CD14-positive monocyte (primary cell): Measurements from ENCODE around the gene RAI1. TPM values are rescaled to one million over a fixed set of nuclear protein-coding genes. Genes with fewer than 3 reads are reported as not detected.
A peak's percentile ranks its signal among the peaks of the same experiment; 100 is the strongest.

Source experiments
- DNase-seq, 3 donors: peaks; one replicate each; pipeline ENCODE4 v3.0.0-alpha.2; 2011 to 2022
- H2AFZ ChIP-seq: 2 replicates; pipeline ENCODE4 v1.6.0; 2012; ENCODE audit warnings: mild to moderate bottlenecking, low read depth, low read length, inconsistent platforms; ENCODE audit not compliant: insufficient read depth, poor library complexity, severe bottlenecking
- H3K27ac ChIP-seq, 2 donors: 1 replicate in 1 of 2; 2 replicates in 1 of 2; pipeline ENCODE4 v1.5.1; 2012 to 2013; ENCODE audit warnings: low read length in 2 of 2, control low read depth in 1 of 2, inconsistent platforms in 1 of 2, low read depth in 1 of 2, mild to moderate bottlenecking in 1 of 2
- H3K27me3 ChIP-seq, 2 donors: one replicate each; pipeline versions ENCODE4 v1.6.0 to v1.6.1; 2011 to 2013; ENCODE audit warnings: low read length in 2 of 2; ENCODE audit not compliant: control insufficient read depth in 2 of 2, insufficient read depth in 2 of 2
- H3K36me3 ChIP-seq, 2 donors: replicated peaks in 1 of 2; 1 replicate in 1 of 2; 2 replicates in 1 of 2; pipeline versions ENCODE4 v1.5.1 to v1.6.1; 2012 to 2013; ENCODE audit warnings: low read length in 2 of 2, control low read depth in 1 of 2, inconsistent platforms in 1 of 2, mild to moderate bottlenecking in 1 of 2; ENCODE audit not compliant: insufficient read depth in 2 of 2, control insufficient read depth in 1 of 2
- H3K4me1 ChIP-seq, 2 donors: 1 replicate in 1 of 2; 2 replicates in 1 of 2; pipeline versions ENCODE4 v1.5.1 to v1.6.1; 2012 to 2013; ENCODE audit warnings: low read length in 2 of 2, control low read depth in 1 of 2, inconsistent platforms in 1 of 2, mild to moderate bottlenecking in 1 of 2, moderate library complexity in 1 of 2; ENCODE audit not compliant: insufficient read depth in 2 of 2, control insufficient read depth in 1 of 2
- H3K4me2 ChIP-seq: replicated peaks from 2 replicates; pipeline ENCODE3; 2012; ENCODE audit warnings: low read length, moderate library complexity, mild to moderate bottlenecking; ENCODE audit not compliant: poor library complexity, severe bottlenecking; ENCODE audit errors: extremely low read depth
- H3K4me3 ChIP-seq, 3 experiments: fragments of 200-600 bp in 1 of 3; sonication (generic) in 1 of 3; replicated peaks in 1 of 3; 1 replicate in 2 of 3; 2 replicates in 1 of 3; pipeline ENCODE4 v1.5.1; 2011 to 2013; ENCODE audit warnings: low read length in 3 of 3, mild to moderate bottlenecking in 3 of 3, control low read depth in 2 of 3, low read depth in 2 of 3, inconsistent platforms in 1 of 3, moderate library complexity in 1 of 3
- H3K79me2 ChIP-seq: 2 replicates; pipeline ENCODE4 v1.6.0; 2012; ENCODE audit warnings: mild to moderate bottlenecking, control low read depth, inconsistent platforms, low read length, moderate library complexity; ENCODE audit not compliant: insufficient read depth
- H3K9ac ChIP-seq: 2 replicates; pipeline ENCODE4 v1.6.0; 2017; ENCODE audit warnings: low read length, mild to moderate bottlenecking; ENCODE audit not compliant: insufficient read depth, poor library complexity, severe bottlenecking
- H3K9me3 ChIP-seq, 2 donors: replicated peaks in 1 of 2; 1 replicate in 1 of 2; 2 replicates in 1 of 2; pipeline versions ENCODE4 v1.5.1 to v1.6.1; 2012 to 2013; ENCODE audit warnings: low read length in 2 of 2, control low read depth in 1 of 2; ENCODE audit not compliant: control insufficient read depth in 1 of 2, insufficient read depth in 1 of 2
- H4K20me1 ChIP-seq: 2 replicates; pipeline ENCODE4 v1.6.0; 2012; ENCODE audit warnings: mild to moderate bottlenecking, low read length, control low read depth, moderate library complexity; ENCODE audit not compliant: insufficient read depth
- H3K27ac Mint-ChIP-seq, 7 donors: one replicate each; pipeline ENCODE4 v1.8.0; 2020; ENCODE audit warnings: mild to moderate bottlenecking in 7 of 7, mixed read lengths in 7 of 7, moderate library complexity in 6 of 7, inconsistent platforms in 2 of 7
- H3K27me3 Mint-ChIP-seq, 3 donors: one replicate each; pipeline ENCODE4 v1.8.0; 2021 to 2022; ENCODE audit warnings: low read depth in 3 of 3, mild to moderate bottlenecking in 3 of 3, mixed read lengths in 3 of 3, moderate library complexity in 3 of 3, inconsistent platforms in 1 of 3
- H3K36me3 Mint-ChIP-seq, 2 donors: one replicate each; pipeline ENCODE4 v1.8.0; 2020; ENCODE audit warnings: mixed read lengths in 2 of 2, inconsistent platforms in 1 of 2, mild to moderate bottlenecking in 1 of 2
- H3K4me1 Mint-ChIP-seq: one replicate; pipeline ENCODE4 v1.8.0; 2020; ENCODE audit warnings: mild to moderate bottlenecking, mixed read lengths
- H3K4me3 Mint-ChIP-seq, 2 donors: one replicate each; pipeline ENCODE4 v1.8.0; 2020; ENCODE audit warnings: mild to moderate bottlenecking in 2 of 2, mixed read lengths in 2 of 2, moderate library complexity in 1 of 2
- H3K9me3 Mint-ChIP-seq, 7 donors: one replicate each; pipeline ENCODE4 v1.8.0; 2020 to 2022; ENCODE audit warnings: mixed read lengths in 7 of 7, mild to moderate bottlenecking in 6 of 7, moderate library complexity in 6 of 7, inconsistent platforms in 2 of 7
- CTCF ChIP-seq: fragments of 200-600 bp; IDR thresholded peaks from one replicate; pipeline ENCODE4 v1.8.0; 2022; ENCODE audit warnings: antibody characterized with exemption, mild to moderate bottlenecking
- WGBS: methylation state at CpG from one replicate; pipeline ENCODE4 v1.1.5; 2013; ENCODE audit warnings: missing lambda C conversion rate; ENCODE audit not compliant: insufficient coverage; 5-methylcytosine and 5-hydroxymethylcytosine counted together
- intact Hi-C, 2 donors: fragments of 100-400 bp; cut with micrococcal nuclease; formaldehyde crosslinking; loops; one replicate each; pipeline versions ENCODE4 v1.15.0 to v1.15.1; 2023
- polyA plus RNA-seq, 3 donors: library from polyadenylated mRNA; depleted of rRNA in 1 of 3; unstranded in 2 of 3; stranded (reverse) in 1 of 3; fragments of 300-500 nt in 2 of 3; fragments of >200 nt in 1 of 3; fragmentation: Illumina TruSeq in 2 of 3; gene quantifications; 1 replicate in 2 of 3; 2 replicates in 1 of 3; pipeline ENCODE4 v1.2.3, GENCODE V29; 2012 to 2021

Gene RAI1
- polyA plus RNA-seq, 3 donors = 0.89 to 4.4 (median 1.5) TPM

- TF ChIP-seq CTCF = no peak
- Histone ChIP-seq H3K9ac (no peak overlapping the region), H3K27me3 (no peaks in the 10 kb centered on the region), H3K4me3 (no peak overlapping the region), H2AFZ (no peak overlapping the region), H3K36me3 (peaks cover 43 to 46% of the 10 kb centered on the region in 2 donors), H3K27ac (no peak overlapping the region), H3K79me2 (no peaks in the 10 kb centered on the region), H3K9me3 (no peaks in the 10 kb centered on the region), H4K20me1 (peaks cover 60% of the 10 kb centered on the region), H3K4me1 (peaks cover 0 to 5% of the 10 kb centered on the region in 2 donors), H3K4me2 (no peak overlapping the region)
- Mint-ChIP-seq H3K4me3 (peak overlapping the region in 1 of 2 donors; percentile 59), H3K27me3 (peaks cover 4 to 6% (median 5%) of the 10 kb centered on the region in 3 donors), H3K4me1 (peaks cover 12% of the 10 kb centered on the region), H3K36me3 (peaks cover 27 to 42% of the 10 kb centered on the region in 2 donors), H3K27ac (peak overlapping the region in 2 of 7 donors; percentile 32 to 41), H3K9me3 (no peaks in the 10 kb centered on the region)
- 13% methylated on average over 26 of the region's 38 CpGs for whole genome bisulfite sequencing
- DNase-seq = peak in 1 of 3 donors; percentile 5
- intact Hi-C loops = no loop called here
Observed at GRCh38 chr17:17792551-17793377, 111.5 kb downstream of the RAI1 start.

- Histone ChIP-seq H3K36me3 (peaks cover 48 to 53% of the 10 kb centered on the region in 2 donors), H3K27me3 (no peaks in the 10 kb centered on the region), H3K4me1 (peaks cover 0 to 5% of the 10 kb centered on the region in 2 donors), H4K20me1 (peaks cover 52% of the 10 kb centered on the region), H2AFZ (no peak overlapping the region), H3K9ac (no peak overlapping the region), H3K27ac (no peak overlapping the region), H3K79me2 (no peaks in the 10 kb centered on the region), H3K9me3 (no peaks in the 10 kb centered on the region), H3K4me3 (no peak overlapping the region), H3K4me2 (no peak overlapping the region)
- H3K27me3 Mint-ChIP-seq = peaks cover 3 to 6% (median 5%) of the 10 kb centered on the region in 3 donors
- H3K4me3 Mint-ChIP-seq = no peak overlapping the region
- no peak for DNase-seq
- WGBS = 96% methylated on average over 29 of the region's 30 CpGs
- peaks cover 12% of the 10 kb centered on the region for H3K4me1 Mint-ChIP-seq
- H3K36me3 Mint-ChIP-seq = peaks cover 28 to 46% of the 10 kb centered on the region in 2 donors
- no peak for TF ChIP-seq CTCF
- peak overlapping the region in 1 of 7 donors; percentile 50 for H3K27ac Mint-ChIP-seq
- intact Hi-C loops = no loop called here
- no peaks in the 10 kb centered on the region for H3K9me3 Mint-ChIP-seq
Observed at GRCh38 chr17:17793378-17794214, 112.3 kb downstream of the RAI1 start.
